Gastroesophageal sphincter (tissue), 4 donors: Measurements from ENCODE around the gene OR6B1. TPM values are rescaled to one million over a fixed set of nuclear protein-coding genes. Genes with fewer than 3 reads are reported as not detected.
"Not testable (repeated sequence)": the region's sequence is repeated elsewhere in the genome, so short reads cannot be mapped to it uniquely, and the experiment has no call there.

Experiments used
- ATAC-seq: fragments of 150-250 bp; one replicate; pipeline ENCODE4 v1.9.1; 2016; ENCODE audit warnings: mild to moderate bottlenecking, moderate library complexity
- H3K27ac ChIP-seq, 4 donors: fragments of 200-600 bp; sonication (generic) in 3 of 4; 1 replicate in 3 of 4; 2 replicates in 1 of 4; pipeline ENCODE4 v1.5.1; 2016 to 2019
- H3K27me3 ChIP-seq: fragments of 200-600 bp; sonication (generic); one replicate; pipeline ENCODE4 v1.5.1; 2019
- H3K36me3 ChIP-seq, 2 donors: fragments of 200-600 bp; sonication (generic); one replicate each; pipeline ENCODE4 v1.5.1; 2019; ENCODE audit warnings: control low read depth in 1 of 2
- H3K4me1 ChIP-seq, 3 donors: fragments of 200-600 bp; sonication (generic); 1 replicate in 2 of 3; 2 replicates in 1 of 3; pipeline ENCODE4 v1.5.1; 2016 to 2019; ENCODE audit warnings: control low read depth in 2 of 3
- H3K4me3 ChIP-seq, 2 donors: fragments of 200-600 bp; sonication (generic); one replicate each; pipeline ENCODE4 v1.5.1; 2019; ENCODE audit warnings: mild to moderate bottlenecking in 1 of 2, moderate library complexity in 1 of 2
- H3K9me3 ChIP-seq, 3 donors: fragments of 200-600 bp; sonication (generic); one replicate each; pipeline ENCODE4 v1.5.1; 2017 to 2019; ENCODE audit warnings: control low read depth in 2 of 3
- EP300 ChIP-seq: sonication (generic); formaldehyde crosslinking; IDR thresholded peaks from one replicate; pipeline ENCODE4 v1.6.1; 2017; ENCODE audit warnings: antibody characterized with exemption, mild to moderate bottlenecking
- POLR2A ChIP-seq, 2 donors: fragments of 450-650 bp; IDR thresholded peaks; one replicate each; pipeline ENCODE4 v1.6.1; 2017; ENCODE audit warnings: antibody characterized with exemption in 2 of 2, mild to moderate bottlenecking in 2 of 2, moderate library complexity in 1 of 2
- POLR2AphosphoS5 ChIP-seq: sonication (generic); formaldehyde crosslinking; IDR thresholded peaks from one replicate; pipeline ENCODE4 v1.6.1; 2017; ENCODE audit warnings: antibody characterized with exemption
- WGBS, 2 donors: methylation state at CpG; one replicate each; pipeline ENCODE4 v1.1.5; 2018; ENCODE audit warnings: low coverage in 1 of 2; 5-methylcytosine and 5-hydroxymethylcytosine counted together
- total RNA-seq, 4 donors: library from RNA; depleted of rRNA; stranded (reverse); fragments of >200 nt; gene quantifications; one replicate each; pipeline ENCODE4 v1.1.0, GENCODE V29; 2016
- TF ChIP-seq, protein P1 (sequence below), 4 experiments: fragments of 200-600 bp in 2 of 4; fragments of 450-650 bp in 2 of 4; sonication (generic) in 1 of 4; IDR thresholded peaks; one replicate each; pipeline ENCODE4 v1.5.1; 2017 to 2019; ENCODE audit warnings: antibody characterized with exemption in 4 of 4, mild to moderate bottlenecking in 2 of 4, moderate library complexity in 2 of 4

OR6B1 gene
- total RNA-seq, 4 donors from 2014 or later: not detected

DNA sequence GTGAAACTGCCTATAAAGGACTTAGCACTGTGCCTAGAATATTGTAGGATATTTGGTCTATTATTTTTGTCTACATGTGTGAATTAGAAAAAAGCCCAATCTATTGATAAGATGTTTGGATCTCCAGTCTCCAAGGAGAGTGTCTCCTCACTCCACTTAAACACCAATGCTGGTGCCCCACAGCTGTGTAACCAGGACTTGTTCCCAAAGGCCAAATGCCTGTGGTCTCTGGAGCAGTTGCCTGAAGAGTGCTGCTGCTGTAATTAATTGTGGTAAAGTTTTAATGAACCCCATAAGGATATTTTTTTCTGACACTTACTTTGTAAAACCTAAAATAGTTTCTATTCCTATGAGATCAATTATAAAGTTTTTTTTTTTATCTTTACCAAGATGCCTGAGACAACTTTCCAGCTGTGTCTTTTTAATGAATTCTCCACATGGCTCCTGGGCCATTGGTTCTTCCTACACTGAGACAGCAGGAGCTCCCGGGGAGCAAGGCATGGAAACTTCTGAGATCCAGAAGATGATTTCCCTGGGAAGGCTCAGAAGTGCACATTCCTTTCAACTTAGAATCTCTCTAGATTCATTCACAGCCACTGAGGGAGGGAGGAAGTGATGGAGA lies 37.4 kb downstream of the OR6B1 start:
- Histone ChIP-seq H3K4me3 (no peak overlapping the region), H3K27ac (no peak overlapping the region), H3K27me3 (no peaks in the 10 kb centered on the region), H3K4me1 (no peaks in the 10 kb centered on the region), H3K36me3 (no peaks in the 10 kb centered on the region), H3K9me3 (no peaks in the 10 kb centered on the region)
- TF ChIP-seq POLR2A (IDR thresholded peaks at IDR 0.05) (no peak), EP300 (no peak), POLR2AphosphoS5 (no peak)
- TF ChIP-seq, protein P1, sequence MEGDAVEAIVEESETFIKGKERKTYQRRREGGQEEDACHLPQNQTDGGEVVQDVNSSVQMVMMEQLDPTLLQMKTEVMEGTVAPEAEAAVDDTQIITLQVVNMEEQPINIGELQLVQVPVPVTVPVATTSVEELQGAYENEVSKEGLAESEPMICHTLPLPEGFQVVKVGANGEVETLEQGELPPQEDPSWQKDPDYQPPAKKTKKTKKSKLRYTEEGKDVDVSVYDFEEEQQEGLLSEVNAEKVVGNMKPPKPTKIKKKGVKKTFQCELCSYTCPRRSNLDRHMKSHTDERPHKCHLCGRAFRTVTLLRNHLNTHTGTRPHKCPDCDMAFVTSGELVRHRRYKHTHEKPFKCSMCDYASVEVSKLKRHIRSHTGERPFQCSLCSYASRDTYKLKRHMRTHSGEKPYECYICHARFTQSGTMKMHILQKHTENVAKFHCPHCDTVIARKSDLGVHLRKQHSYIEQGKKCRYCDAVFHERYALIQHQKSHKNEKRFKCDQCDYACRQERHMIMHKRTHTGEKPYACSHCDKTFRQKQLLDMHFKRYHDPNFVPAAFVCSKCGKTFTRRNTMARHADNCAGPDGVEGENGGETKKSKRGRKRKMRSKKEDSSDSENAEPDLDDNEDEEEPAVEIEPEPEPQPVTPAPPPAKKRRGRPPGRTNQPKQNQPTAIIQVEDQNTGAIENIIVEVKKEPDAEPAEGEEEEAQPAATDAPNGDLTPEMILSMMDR (IDR thresholded peaks at IDR 0.05): no peak
- WGBS, 2 donors: 29 to 40% methylated on average over 1 of the region's 1 CpG
- no peak for ATAC-seq

DNA sequence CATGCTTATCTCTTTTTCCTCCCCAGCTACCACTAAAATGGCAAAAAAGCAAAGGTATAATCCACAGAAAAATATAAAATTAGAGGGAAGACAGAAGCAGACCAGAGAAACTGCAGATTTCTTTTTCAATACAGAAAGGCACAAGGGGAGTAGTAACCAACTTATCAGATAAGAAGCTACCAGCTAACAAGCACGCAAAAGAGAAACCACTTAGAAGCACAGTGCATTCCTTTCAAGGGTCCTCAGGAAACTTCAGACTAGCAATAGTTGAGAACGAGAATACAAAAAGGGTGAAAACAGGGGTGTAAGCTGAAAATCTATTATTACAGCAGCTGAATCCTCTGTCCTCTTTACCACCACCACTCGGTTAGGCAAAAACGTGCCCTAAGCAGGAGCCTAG lies 38.8 kb downstream of the OR6B1 start:
- no peak for ATAC-seq
- TF ChIP-seq, protein P1 (IDR thresholded peaks at IDR 0.05): no peak
- TF ChIP-seq POLR2A (IDR thresholded peaks at IDR 0.05) (no peak), POLR2AphosphoS5 (no peak), EP300 (no peak)
- no peaks in the 10 kb centered on the region for H3K4me1 ChIP-seq
- no peak overlapping the region for H3K4me3 ChIP-seq
- H3K9me3 ChIP-seq: no peaks in the 10 kb centered on the region
- H3K27ac ChIP-seq: no peak overlapping the region
- 46 to 73% methylated on average over 4 of the region's 4 CpGs for WGBS, 2 donors
- H3K36me3 ChIP-seq: no peaks in the 10 kb centered on the region
- H3K27me3 ChIP-seq: no peaks in the 10 kb centered on the region

DNA sequence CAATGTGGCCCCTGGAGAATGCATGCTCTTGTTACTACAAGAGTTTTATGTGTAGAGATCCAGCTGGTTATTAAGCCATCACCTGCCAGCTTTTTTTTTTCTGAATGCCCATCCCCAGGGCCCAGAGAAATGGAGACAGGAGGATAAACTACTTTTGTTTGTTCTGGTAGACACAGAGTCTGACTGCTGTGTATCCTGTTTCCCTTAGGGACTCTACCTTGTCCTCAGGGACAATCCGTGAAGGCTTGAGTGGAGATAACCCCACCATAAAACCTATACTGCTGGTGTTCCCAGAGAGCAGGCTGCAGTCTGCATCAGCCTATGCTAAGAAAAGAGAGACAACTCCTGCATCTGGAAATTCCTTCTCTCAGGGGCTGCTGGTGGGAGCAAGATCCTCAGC lies 48.5 kb downstream of the OR6B1 start, which contains the start of gene OR2A5:
Gene OR2A5, plus strand, starts transcription at position 301 of the 400 bp plus-strand sequence. CDS start 1,454 bp downstream, outside the sequence.
- no peaks in the 10 kb centered on the region for H3K36me3 ChIP-seq
- ATAC-seq: no peak
- H3K4me1 ChIP-seq: no peaks in the 10 kb centered on the region
- no peak for TF ChIP-seq POLR2A (IDR thresholded peaks at IDR 0.05)
- TF ChIP-seq POLR2AphosphoS5: no peak
- no peak for TF ChIP-seq EP300
- TF ChIP-seq, protein P1 (IDR thresholded peaks at IDR 0.05): no peak
- H3K4me3 ChIP-seq: no peak within 1 kb of the TSS
- no peaks in the 10 kb centered on the region for H3K27me3 ChIP-seq
- no peak within 1 kb of the TSS for H3K27ac ChIP-seq
- WGBS, 2 donors: 43% methylated on average over 1 of the region's 1 CpG; no CpG with 5 or more reads in 1 of the 2 donors
- H3K9me3 ChIP-seq: no peaks in the 10 kb centered on the region

DNA sequence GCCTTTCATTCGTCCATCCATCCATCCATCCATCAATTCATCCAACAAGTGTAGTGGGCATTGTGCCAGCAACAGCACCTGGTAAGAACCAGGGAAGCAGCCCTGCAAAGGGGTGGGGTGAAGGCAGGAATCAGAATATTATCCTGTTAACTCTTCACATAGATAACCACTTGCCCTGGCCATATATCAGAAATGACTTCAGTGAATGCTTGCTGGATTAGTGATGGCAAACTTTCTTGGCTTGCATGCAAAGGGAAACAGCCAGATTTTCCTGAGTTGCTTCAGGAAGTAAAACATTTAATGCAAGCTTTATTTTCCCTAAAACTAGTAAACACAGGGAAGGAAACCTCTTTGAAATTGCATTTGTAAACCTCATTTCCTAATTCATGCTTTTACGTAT lies 49.4 kb downstream of the OR6B1 start:
- ATAC-seq: no peak
- Histone ChIP-seq H3K4me1 (no peaks in the 10 kb centered on the region), H3K27me3 (no peaks in the 10 kb centered on the region), H3K36me3 (no peaks in the 10 kb centered on the region), H3K9me3 (no peaks in the 10 kb centered on the region), H3K27ac (no peak overlapping the region), H3K4me3 (no peak overlapping the region)
- TF ChIP-seq, protein P1 (IDR thresholded peaks at IDR 0.05): no peak
- TF ChIP-seq EP300: no peak
- TF ChIP-seq POLR2A (IDR thresholded peaks at IDR 0.05): no peak
- no peak for TF ChIP-seq POLR2AphosphoS5
- 31 to 50% methylated on average over 2 of the region's 2 CpGs for WGBS, 2 donors

DNA sequence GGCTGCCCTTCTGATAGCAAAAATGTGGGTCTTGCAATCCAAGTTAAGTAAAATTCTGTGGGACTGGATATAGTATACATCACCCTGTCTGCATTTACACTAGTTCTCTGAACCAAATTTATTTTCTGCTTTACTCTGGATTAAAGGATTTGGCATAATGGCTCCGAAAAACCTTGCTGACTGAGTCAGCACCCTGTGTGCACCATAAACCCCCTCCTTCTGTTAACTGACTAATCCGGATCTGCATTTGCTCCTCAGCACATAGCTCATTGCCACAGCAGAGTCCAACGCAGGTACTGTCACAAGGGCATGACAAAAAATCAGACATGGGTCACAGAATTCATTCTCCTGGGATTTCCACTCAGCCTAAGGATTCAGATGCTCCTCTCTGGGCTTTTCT lies 50.0 kb downstream of the OR6B1 start:
- no peaks in the 10 kb centered on the region for H3K27me3 ChIP-seq
- no peak for ATAC-seq
- no peaks in the 10 kb centered on the region for H3K4me1 ChIP-seq
- no peak overlapping the region for H3K27ac ChIP-seq
- H3K36me3 ChIP-seq: no peaks in the 10 kb centered on the region
- no peaks in the 10 kb centered on the region for H3K9me3 ChIP-seq
- H3K4me3 ChIP-seq: no peak overlapping the region
- 48 to 52% methylated on average over 2 to 3 of the region's 3 CpGs for WGBS, 2 donors
- TF ChIP-seq, protein P1 (IDR thresholded peaks at IDR 0.05): no peak
- TF ChIP-seq POLR2AphosphoS5 (no peak), EP300 (no peak), POLR2A (IDR thresholded peaks at IDR 0.05) (no peak)

DNA sequence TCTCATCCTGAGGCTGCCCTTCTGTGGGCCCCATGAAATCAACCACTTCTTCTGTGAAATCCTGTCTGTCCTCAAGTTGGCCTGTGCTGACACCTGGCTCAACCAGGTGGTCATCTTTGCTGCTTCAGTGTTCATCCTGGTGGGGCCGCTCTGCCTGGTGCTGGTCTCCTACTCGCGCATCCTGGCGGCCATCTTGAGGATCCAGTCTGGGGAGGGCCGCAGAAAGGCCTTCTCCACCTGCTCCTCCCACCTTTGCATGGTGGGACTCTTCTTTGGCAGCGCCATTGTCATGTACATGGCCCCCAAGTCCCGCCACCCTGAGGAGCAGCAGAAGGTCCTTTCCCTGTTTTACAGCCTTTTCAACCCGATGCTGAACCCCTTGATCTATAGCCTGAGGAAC lies 50.8 kb downstream of the OR6B1 start:
- H3K4me1 ChIP-seq, ATAC-seq, H3K9me3 ChIP-seq, H3K27me3 ChIP-seq, H3K27ac ChIP-seq, H3K36me3 ChIP-seq, H3K4me3 ChIP-seq: not testable (repeated sequence)
- 100% methylated on average over 1 of the region's 8 CpGs; no CpG with 5 or more reads in 1 of the 2 donors for WGBS, 2 donors
